Nephron (organoid): ENCODE measurements around the gene FRY.

Experiments
- H3K27ac Mint-ChIP-seq, 3 experiments: 2 replicates each; pipeline ENCODE4 v1.8.0; 2020; ENCODE audit warnings: mixed read lengths in 3 of 3, mild to moderate bottlenecking in 2 of 3, moderate library complexity in 1 of 3
- H3K27me3 Mint-ChIP-seq: 2 replicates; pipeline ENCODE4 v1.8.0; 2021; ENCODE audit warnings: low read depth, mild to moderate bottlenecking, moderate library complexity, mixed read lengths
- H3K36me3 Mint-ChIP-seq: 2 replicates; pipeline ENCODE4 v1.8.0; 2020; ENCODE audit warnings: low read depth, mixed read lengths
- H3K4me1 Mint-ChIP-seq: 2 replicates; pipeline ENCODE4 v1.8.0; 2020; ENCODE audit warnings: mixed read lengths
- H3K4me3 Mint-ChIP-seq, 3 experiments: 2 replicates each; pipeline ENCODE4 v1.8.0; 2020; ENCODE audit warnings: mild to moderate bottlenecking in 3 of 3, mixed read lengths in 3 of 3, moderate library complexity in 2 of 3
- H3K9me3 Mint-ChIP-seq: 2 replicates; pipeline ENCODE4 v1.8.0; 2020; ENCODE audit warnings: mixed read lengths
- CTCF ChIP-seq, 3 experiments: fragments of 200-600 bp; sonication (generic); IDR thresholded peaks; one replicate each; pipeline ENCODE4 v1.5.0; 2021; ENCODE audit warnings: antibody characterized with exemption in 3 of 3; ENCODE audit not compliant: unreplicated experiment in 3 of 3

FRY gene

GRCh38 chr13:32080328-32080744 lies 48.8 kb downstream of the FRY start:
- Mint-ChIP-seq H3K27me3 (no peaks in the 10 kb centered on the region), H3K4me1 (no peaks in the 10 kb centered on the region), H3K36me3 (no peaks in the 10 kb centered on the region), H3K4me3 (no peak overlapping the region), H3K9me3 (no peaks in the 10 kb centered on the region), H3K27ac (no peak overlapping the region)
- TF ChIP-seq CTCF (IDR thresholded peaks at IDR 0.05; ENCODE audit: unreplicated experiment in 3 of 3), result no peak

- H3K36me3 Mint-ChIP-seq, result no peaks in the 10 kb centered on the region
Observed at GRCh38 chr13:32081591-32081990, 50.0 kb downstream of the FRY start.

GRCh38 chr13:32086366-32086765 lies 54.8 kb downstream of the FRY start:
- peak overlapping the region in 2 of 3 experiments; percentile 62 to 96 for H3K27ac Mint-ChIP-seq
- no peaks in the 10 kb centered on the region for H3K36me3 Mint-ChIP-seq
- H3K4me1 Mint-ChIP-seq, result peaks cover 24% of the 10 kb centered on the region
- no peak overlapping the region for H3K4me3 Mint-ChIP-seq
- TF ChIP-seq CTCF (IDR thresholded peaks at IDR 0.05; ENCODE audit: unreplicated experiment in 3 of 3), result no peak
- no peaks in the 10 kb centered on the region for H3K27me3 Mint-ChIP-seq
- no peaks in the 10 kb centered on the region for H3K9me3 Mint-ChIP-seq

More at GRCh38 chr13:32081591-32081990, 50.0 kb downstream of the FRY start:
- Mint-ChIP-seq H3K9me3 (no peaks in the 10 kb centered on the region), H3K27me3 (no peaks in the 10 kb centered on the region), H3K27ac (no peak overlapping the region), H3K4me1 (peaks cover 5% of the 10 kb centered on the region), H3K4me3 (no peak overlapping the region)
- TF ChIP-seq CTCF (IDR thresholded peaks at IDR 0.05; ENCODE audit: unreplicated experiment in 3 of 3), result no peak

- H3K27ac Mint-ChIP-seq, result peak overlapping the region in 2 of 3 experiments; percentile 62 to 96
- no peaks in the 10 kb centered on the region for H3K36me3 Mint-ChIP-seq
- H3K9me3 Mint-ChIP-seq, result no peaks in the 10 kb centered on the region
- H3K27me3 Mint-ChIP-seq, result no peaks in the 10 kb centered on the region
- H3K4me1 Mint-ChIP-seq, result peaks cover 24% of the 10 kb centered on the region
- H3K4me3 Mint-ChIP-seq, result no peak overlapping the region
- TF ChIP-seq CTCF (IDR thresholded peaks at IDR 0.05; ENCODE audit: unreplicated experiment in 3 of 3), result no peak
Observed at GRCh38 chr13:32086791-32087441, 55.3 kb downstream of the FRY start.

- H3K27me3 Mint-ChIP-seq, result no peaks in the 10 kb centered on the region
- H3K36me3 Mint-ChIP-seq, result no peaks in the 10 kb centered on the region
- H3K27ac Mint-ChIP-seq, result peak overlapping the region; percentile 48 to 96 (median 93)
- H3K4me1 Mint-ChIP-seq, result peaks cover 24% of the 10 kb centered on the region
- no peak for TF ChIP-seq CTCF (IDR thresholded peaks at IDR 0.05; ENCODE audit: unreplicated experiment in 3 of 3)
- no peaks in the 10 kb centered on the region for H3K9me3 Mint-ChIP-seq
- peak overlapping the region in 1 of 3 experiments; percentile 40 for H3K4me3 Mint-ChIP-seq
Observed at GRCh38 chr13:32087955-32088747, 56.6 kb downstream of the FRY start.
